PFSK-1 (cell line): ENCODE measurements around the gene ANKRD12.

Experiments
- FOXP2 ChIP-seq: optimal IDR thresholded peaks from 2 replicates; pipeline ENCODE3; 2011; ENCODE audit warnings: borderline replicate concordance, control low read depth, inconsistent platforms; ENCODE audit not compliant: insufficient read depth; ENCODE audit errors: extremely low read length, extremely low read depth
- POLR2AphosphoS5 ChIP-seq: IDR thresholded peaks from 2 replicates; pipeline ENCODE4 v1.6.1; 2012; ENCODE audit warnings: low read depth, mild to moderate bottlenecking, control low read depth, low read length, moderate library complexity
- REST ChIP-seq, 2 experiments: IDR thresholded peaks; 2 replicates each; pipeline versions ENCODE4 v1.6.1 to v1.8.0; 2011 to 2012; ENCODE audit warnings: low read depth in 2 of 2, low read length in 2 of 2, control low read depth in 1 of 2, inconsistent platforms in 1 of 2, mild to moderate bottlenecking in 1 of 2, moderate library complexity in 1 of 2; ENCODE audit not compliant: insufficient read depth in 1 of 2
- SIN3A ChIP-seq: IDR thresholded peaks from 2 replicates; pipeline ENCODE4 v1.6.1; 2012; ENCODE audit warnings: mild to moderate bottlenecking, low read length, moderate library complexity, borderline replicate concordance; ENCODE audit not compliant: insufficient read depth
- TAF1 ChIP-seq: IDR thresholded peaks from 2 replicates; pipeline ENCODE4 v1.6.1; 2012; ENCODE audit warnings: low read length, control low read depth, borderline replicate concordance; ENCODE audit not compliant: insufficient read depth

ANKRD12 gene

GRCh38 chr18:9173770-9174233 lies 37.2 kb downstream of the ANKRD12 start:
- TF ChIP-seq FOXP2: no peak
- no peak for TF ChIP-seq POLR2AphosphoS5
- no peak for TF ChIP-seq REST (IDR thresholded peaks at IDR 0.05; ENCODE audit: insufficient read depth in 1 of 2, low read depth in 2 of 2, low read length in 2 of 2)
- TF ChIP-seq TAF1: no peak
- TF ChIP-seq SIN3A: no peak

- no peak for TF ChIP-seq SIN3A
Measured at GRCh38 chr18:9174302-9174701, 37.7 kb downstream of the ANKRD12 start.

- no peak for TF ChIP-seq TAF1
- no peak for TF ChIP-seq REST (IDR thresholded peaks at IDR 0.05; ENCODE audit: insufficient read depth in 1 of 2, low read depth in 2 of 2, low read length in 2 of 2)
- TF ChIP-seq POLR2AphosphoS5: no peak
- no peak for TF ChIP-seq SIN3A
- no peak for TF ChIP-seq FOXP2
Measured at GRCh38 chr18:9175115-9175514, 38.5 kb downstream of the ANKRD12 start.

DNA sequence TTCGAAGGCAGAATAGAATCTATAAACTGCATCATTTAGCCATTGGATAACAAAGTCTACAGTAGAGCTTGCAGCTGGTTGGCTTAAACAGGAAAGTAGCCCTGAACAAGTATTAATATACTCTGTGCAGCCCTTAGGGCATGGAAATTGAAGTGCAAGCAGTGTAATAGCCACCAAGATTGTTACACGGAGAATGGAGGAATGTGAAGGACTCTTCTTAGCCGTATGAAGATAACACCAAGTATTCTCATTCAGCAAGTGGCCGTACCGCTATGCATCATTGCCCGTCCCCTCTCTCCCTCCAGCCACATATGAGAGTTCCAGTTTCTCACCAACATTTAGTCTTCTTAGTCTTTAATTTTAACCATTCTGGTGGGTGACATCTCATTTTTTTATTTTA lies 40.5 kb downstream of the ANKRD12 start:
- no peak for TF ChIP-seq POLR2AphosphoS5
- TF ChIP-seq REST (IDR thresholded peaks at IDR 0.05; ENCODE audit: insufficient read depth in 1 of 2, low read depth in 2 of 2, low read length in 2 of 2): no peak
- TF ChIP-seq FOXP2: no peak
- TF ChIP-seq TAF1: no peak
- TF ChIP-seq SIN3A: no peak

DNA sequence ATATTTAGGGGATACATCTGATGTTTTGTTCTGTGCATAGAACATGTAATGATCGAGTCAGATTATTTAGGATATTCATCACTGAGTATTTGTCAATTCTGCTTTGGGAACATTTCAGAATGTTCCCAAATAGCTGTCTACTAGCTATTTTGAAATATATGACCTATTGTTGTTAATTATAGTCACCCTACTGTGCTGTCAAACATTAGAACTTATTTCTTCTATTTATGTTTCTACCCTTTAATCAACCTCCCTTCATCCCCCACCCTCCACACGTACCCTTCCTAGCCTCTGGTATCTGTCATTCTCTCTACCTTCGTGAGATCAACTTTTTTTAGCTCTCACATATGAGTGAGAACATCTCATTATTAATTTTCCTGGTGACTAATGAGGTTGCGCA lies 40.9 kb downstream of the ANKRD12 start:
- TF ChIP-seq REST (IDR thresholded peaks at IDR 0.05; ENCODE audit: insufficient read depth in 1 of 2, low read depth in 2 of 2, low read length in 2 of 2): no peak
- TF ChIP-seq TAF1: no peak
- no peak for TF ChIP-seq FOXP2
- TF ChIP-seq SIN3A: no peak
- no peak for TF ChIP-seq POLR2AphosphoS5
